ENCODE data around the gene PTRH1. TPM values are rescaled to one million over a fixed set of nuclear protein-coding genes. Genes with fewer than 3 reads are reported as not detected.

PTRH1 gene
- total and polyA plus RNA-seq, 9 donors: 1.0 to 27.7 (median 11.1) TPM

- H3K27me3 ChIP-seq: no peaks in the 10 kb centered on the region
- WGBS, 3 donors: 88 to 91% (median 89%) methylated on average over 18 of the region's 18 CpGs
- intact Hi-C loops (cut with DNase I): no loop called here
- H3K36me3 ChIP-seq: no peaks in the 10 kb centered on the region
- TF ChIP-seq EP300 (IDR thresholded peaks at IDR 0.05): no peak
- TF ChIP-seq POLR2A (IDR thresholded peaks at IDR 0.05): no peak
- TF ChIP-seq, protein P1, sequence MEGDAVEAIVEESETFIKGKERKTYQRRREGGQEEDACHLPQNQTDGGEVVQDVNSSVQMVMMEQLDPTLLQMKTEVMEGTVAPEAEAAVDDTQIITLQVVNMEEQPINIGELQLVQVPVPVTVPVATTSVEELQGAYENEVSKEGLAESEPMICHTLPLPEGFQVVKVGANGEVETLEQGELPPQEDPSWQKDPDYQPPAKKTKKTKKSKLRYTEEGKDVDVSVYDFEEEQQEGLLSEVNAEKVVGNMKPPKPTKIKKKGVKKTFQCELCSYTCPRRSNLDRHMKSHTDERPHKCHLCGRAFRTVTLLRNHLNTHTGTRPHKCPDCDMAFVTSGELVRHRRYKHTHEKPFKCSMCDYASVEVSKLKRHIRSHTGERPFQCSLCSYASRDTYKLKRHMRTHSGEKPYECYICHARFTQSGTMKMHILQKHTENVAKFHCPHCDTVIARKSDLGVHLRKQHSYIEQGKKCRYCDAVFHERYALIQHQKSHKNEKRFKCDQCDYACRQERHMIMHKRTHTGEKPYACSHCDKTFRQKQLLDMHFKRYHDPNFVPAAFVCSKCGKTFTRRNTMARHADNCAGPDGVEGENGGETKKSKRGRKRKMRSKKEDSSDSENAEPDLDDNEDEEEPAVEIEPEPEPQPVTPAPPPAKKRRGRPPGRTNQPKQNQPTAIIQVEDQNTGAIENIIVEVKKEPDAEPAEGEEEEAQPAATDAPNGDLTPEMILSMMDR (IDR thresholded peaks at IDR 0.05): no peak
- DNase-seq: no peak
- H3K4me1 ChIP-seq (ENCODE audit: insufficient read depth): no peaks in the 10 kb centered on the region
- H3K27ac ChIP-seq: no peak overlapping the region
- H3K4me3 ChIP-seq: no peak overlapping the region
- no peaks in the 10 kb centered on the region for H3K9me3 ChIP-seq
Measured at GRCh38 chr9:127667906-127668305, 47.6 kb downstream of the PTRH1 start.

GRCh38 chr9:127667127-127667844 is 48.2 kb downstream of the PTRH1 start:
- Histone ChIP-seq H3K4me1 (ENCODE audit: insufficient read depth) (no peaks in the 10 kb centered on the region), H3K27me3 (no peaks in the 10 kb centered on the region), H3K36me3 (no peaks in the 10 kb centered on the region), H3K9me3 (no peaks in the 10 kb centered on the region), H3K4me3 (no peak overlapping the region), H3K27ac (no peak overlapping the region)
- DNase-seq: no peak
- 44 to 59% (median 58%) methylated on average over 3 of the region's 3 CpGs for WGBS, 3 donors
- TF ChIP-seq, protein P1 (IDR thresholded peaks at IDR 0.05): no peak
- TF ChIP-seq POLR2A (IDR thresholded peaks at IDR 0.05) (no peak), EP300 (IDR thresholded peaks at IDR 0.05) (no peak)
- intact Hi-C loops (cut with DNase I): no loop called here

DNA sequence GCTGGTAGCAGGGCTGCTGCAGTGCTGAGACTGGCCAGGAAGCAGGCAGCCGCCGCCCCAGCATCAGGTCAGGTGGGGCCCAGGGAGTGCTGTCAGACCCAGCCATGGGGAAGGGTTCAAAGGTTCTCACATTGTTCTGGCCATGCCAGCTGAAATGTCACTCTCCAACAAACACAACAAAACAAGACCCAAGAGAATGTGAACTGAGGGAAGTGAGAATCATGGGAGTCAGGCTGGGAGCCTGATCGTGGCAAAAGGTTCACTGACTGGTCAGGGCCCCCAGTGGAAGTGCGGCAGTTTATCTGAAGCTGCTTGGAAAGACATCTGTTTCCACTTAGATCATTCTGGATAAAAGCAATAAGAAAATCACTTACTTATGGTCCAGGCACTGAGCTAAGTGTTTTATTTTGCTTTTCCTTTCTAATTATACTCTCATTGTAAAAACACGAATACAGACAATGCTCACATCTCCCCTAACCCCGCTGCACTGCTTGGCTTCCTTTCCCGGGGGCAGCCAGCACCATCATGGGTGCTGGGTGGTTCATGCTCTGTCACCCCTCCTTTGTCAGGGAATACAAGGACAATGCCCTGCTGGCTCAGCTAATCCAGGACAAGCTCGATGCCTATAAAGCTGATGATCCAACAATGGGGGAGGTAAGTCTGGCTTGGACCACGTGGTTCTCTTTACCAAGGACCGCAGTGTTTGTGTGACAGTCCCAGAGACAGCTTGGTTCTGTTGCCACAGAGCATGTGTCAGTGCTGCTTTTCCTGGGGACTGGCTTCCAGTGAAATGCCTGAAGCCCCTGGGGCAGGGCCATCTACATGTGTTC is 50.6 kb downstream of the PTRH1 start:
- no peaks in the 10 kb centered on the region for H3K27me3 ChIP-seq
- H3K36me3 ChIP-seq: no peaks in the 10 kb centered on the region
- WGBS, 3 donors: 62 to 70% (median 63%) methylated on average over 10 of the region's 10 CpGs
- H3K4me1 ChIP-seq (ENCODE audit: insufficient read depth): no peaks in the 10 kb centered on the region
- no peak overlapping the region for H3K4me3 ChIP-seq
- H3K27ac ChIP-seq: no peak overlapping the region
- no peaks in the 10 kb centered on the region for H3K9me3 ChIP-seq
- DNase-seq: no peak
- TF ChIP-seq, protein P1 (IDR thresholded peaks at IDR 0.05): no peak
- TF ChIP-seq POLR2A (IDR thresholded peaks at IDR 0.05) (no peak), EP300 (IDR thresholded peaks at IDR 0.05) (no peak)
- intact Hi-C loops (cut with DNase I): no loop called here

DNA sequence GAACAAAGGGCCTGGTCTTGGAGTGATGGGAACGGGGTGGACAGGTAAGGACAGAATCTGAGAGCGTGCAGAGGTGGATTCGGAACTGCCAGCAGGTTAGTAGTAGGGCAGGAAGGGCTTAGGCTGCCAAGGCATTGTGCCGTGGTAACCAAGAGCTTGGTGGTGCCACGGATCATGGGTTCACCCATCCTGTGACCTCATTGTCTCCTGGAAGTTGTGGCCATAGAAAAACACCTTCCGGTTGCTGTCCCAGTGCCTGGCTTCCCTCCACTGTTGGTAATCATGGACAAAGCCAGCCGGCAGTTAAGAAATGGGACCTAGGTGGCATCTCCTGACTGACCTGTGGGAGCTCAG is 51.2 kb downstream of the PTRH1 start:
- no peak for DNase-seq
- H3K27me3 ChIP-seq: no peaks in the 10 kb centered on the region
- 84 to 91% (median 90%) methylated on average over 7 of the region's 7 CpGs for WGBS, 3 donors
- TF ChIP-seq EP300 (IDR thresholded peaks at IDR 0.05) (no peak), POLR2A (IDR thresholded peaks at IDR 0.05) (no peak)
- TF ChIP-seq, protein P1 (IDR thresholded peaks at IDR 0.05): no peak
- intact Hi-C loops (cut with DNase I): no loop called here
- no peaks in the 10 kb centered on the region for H3K36me3 ChIP-seq
- no peaks in the 10 kb centered on the region for H3K4me1 ChIP-seq (ENCODE audit: insufficient read depth)
- no peaks in the 10 kb centered on the region for H3K9me3 ChIP-seq
- H3K4me3 ChIP-seq: no peak overlapping the region
- no peak overlapping the region for H3K27ac ChIP-seq

Other genes starting within 250 kb of the PTRH1 start
- 100 to 1,000 TPM in 1 of 7 donors, 10 to 100 TPM in 6; 46.8 to 102 (median 75.7) TPM for gene STXBP1, start 103.4 kb downstream of the PTRH1 start, total RNA-seq
- 10 to 100 TPM; 18.8 to 84.2 TPM for gene STXBP1, start 103.4 kb downstream of the PTRH1 start, polyA plus RNA-seq
- 10 to 100 TPM in 1 of 7 donors, 1 to 10 TPM in 4, under 1 TPM in 2; 0.63 to 99.0 (median 4.2) TPM for gene CFAP157, start 8.7 kb downstream of the PTRH1 start, total RNA-seq
- gene CFAP157, start 8.7 kb downstream of the PTRH1 start, polyA plus RNA-seq: under 1 TPM; 0.22 to 0.53 TPM
- gene TTC16, start 416 bp upstream of the PTRH1 start, total RNA-seq: 1 to 10 TPM in 1 of 7 donors, under 1 TPM in 3, not detected in 3; under 0.01 to 5.9 (median 0.34) TPM
- gene TTC16, start 416 bp upstream of the PTRH1 start, polyA plus RNA-seq: under 1 TPM; 0.06 to 0.08 TPM
- gene TOR2A, start 19.6 kb upstream of the PTRH1 start, total RNA-seq: 10 to 100 TPM in 3 of 7 donors, 1 to 10 TPM in 4; 8.8 to 12.2 (median 9.9) TPM
- 10 to 100 TPM in 1 of 2 donors, 1 to 10 TPM in 1; 2.8 to 12.6 TPM for gene TOR2A, start 19.6 kb upstream of the PTRH1 start, polyA plus RNA-seq
- 10 to 100 TPM in 2 of 7 donors, 1 to 10 TPM in 5; 2.8 to 17.0 (median 4.6) TPM for gene SH2D3C, start 63.0 kb upstream of the PTRH1 start, total RNA-seq
- 1 to 10 TPM; 1.9 to 9.2 TPM for gene SH2D3C, start 63.0 kb upstream of the PTRH1 start, polyA plus RNA-seq
- 100 to 1,000 TPM in 6 of 7 donors, 10 to 100 TPM in 1; 88.7 to 209 (median 130) TPM for gene CDK9, start 70.4 kb upstream of the PTRH1 start, total RNA-seq
- gene CDK9, start 70.4 kb upstream of the PTRH1 start, polyA plus RNA-seq: 10 to 100 TPM; 71.7 to 98.9 TPM
- 100 to 1,000 TPM; 111 to 209 (median 158) TPM for gene FPGS, start 87.2 kb upstream of the PTRH1 start, total RNA-seq
- gene FPGS, start 87.2 kb upstream of the PTRH1 start, polyA plus RNA-seq: 100 to 1,000 TPM in 1 of 2 donors, 10 to 100 TPM in 1; 18.9 to 108 TPM
- gene ENG, start 139.0 kb upstream of the PTRH1 start, total RNA-seq: 100 to 1,000 TPM in 5 of 7 donors, 10 to 100 TPM in 2; 59.7 to 298 (median 217) TPM
- gene ENG, start 139.0 kb upstream of the PTRH1 start, polyA plus RNA-seq: 100 to 1,000 TPM in 1 of 2 donors, 10 to 100 TPM in 1; 54.7 to 191 TPM
- gene AK1, start 162.0 kb upstream of the PTRH1 start, total RNA-seq: 100 to 1,000 TPM in 6 of 7 donors, 10 to 100 TPM in 1; 30.9 to 174 (median 151) TPM
- 10 to 100 TPM; 37.7 to 87.4 TPM for gene AK1, start 162.0 kb upstream of the PTRH1 start, polyA plus RNA-seq
- 100 to 1,000 TPM in 5 of 7 donors, 10 to 100 TPM in 2; 58.5 to 141 (median 111) TPM for gene ST6GALNAC6, start 183.9 kb upstream of the PTRH1 start, total RNA-seq
- 100 to 1,000 TPM in 1 of 2 donors, 10 to 100 TPM in 1; 52.5 to 145 TPM for gene ST6GALNAC6, start 183.9 kb upstream of the PTRH1 start, polyA plus RNA-seq
- gene ST6GALNAC4, start 201.4 kb upstream of the PTRH1 start, total RNA-seq: 10 to 100 TPM; 29.5 to 58.4 (median 46.4) TPM
- gene ST6GALNAC4, start 201.4 kb upstream of the PTRH1 start, polyA plus RNA-seq: 10 to 100 TPM in 1 of 2 donors, 1 to 10 TPM in 1; 2.2 to 34.0 TPM
- gene PIP5KL1, start 215.1 kb upstream of the PTRH1 start, total RNA-seq: 1 to 10 TPM in 6 of 7 donors, under 1 TPM in 1; 0.48 to 4.0 (median 2.0) TPM
- under 1 TPM; 0.10 to 0.35 TPM for gene PIP5KL1, start 215.1 kb upstream of the PTRH1 start, polyA plus RNA-seq
- gene DPM2, start 222.2 kb upstream of the PTRH1 start, total RNA-seq: 10 to 100 TPM; 10.6 to 37.1 (median 27.8) TPM
- gene DPM2, start 222.2 kb upstream of the PTRH1 start, polyA plus RNA-seq: 10 to 100 TPM; 22.7 to 27.2 TPM